Activated CD4-positive, CD25-positive, alpha-beta regulatory T cell treated with anti-CD3 and anti-CD28 coated beads, Interleukin-2, amount 50 U/mL, for 24 hours (primary cell): ENCODE measurements around the gene NDUFB10.
A peak's percentile ranks its signal among the peaks of the same experiment; 100 is the strongest.

ENCODE experiments used
- ATAC-seq, 2 donors: fragments of 150-1000 bp; cut with Tn5 transposase; one replicate each; pipeline ENCODE4 v1.10.0; 2021; ENCODE audit warnings: mild to moderate bottlenecking in 1 of 2, moderate library complexity in 1 of 2

NDUFB10 gene

GRCh38 chr16:2004795-2005517, 45.6 kb downstream of the NDUFB10 start:
- ATAC-seq = no peak

GRCh38 chr16:2005646-2006045, 46.3 kb downstream of the NDUFB10 start:
- ATAC-seq = no peak

GRCh38 chr16:2006317-2006716, 47.0 kb downstream of the NDUFB10 start:
- no peak for ATAC-seq

DNA sequence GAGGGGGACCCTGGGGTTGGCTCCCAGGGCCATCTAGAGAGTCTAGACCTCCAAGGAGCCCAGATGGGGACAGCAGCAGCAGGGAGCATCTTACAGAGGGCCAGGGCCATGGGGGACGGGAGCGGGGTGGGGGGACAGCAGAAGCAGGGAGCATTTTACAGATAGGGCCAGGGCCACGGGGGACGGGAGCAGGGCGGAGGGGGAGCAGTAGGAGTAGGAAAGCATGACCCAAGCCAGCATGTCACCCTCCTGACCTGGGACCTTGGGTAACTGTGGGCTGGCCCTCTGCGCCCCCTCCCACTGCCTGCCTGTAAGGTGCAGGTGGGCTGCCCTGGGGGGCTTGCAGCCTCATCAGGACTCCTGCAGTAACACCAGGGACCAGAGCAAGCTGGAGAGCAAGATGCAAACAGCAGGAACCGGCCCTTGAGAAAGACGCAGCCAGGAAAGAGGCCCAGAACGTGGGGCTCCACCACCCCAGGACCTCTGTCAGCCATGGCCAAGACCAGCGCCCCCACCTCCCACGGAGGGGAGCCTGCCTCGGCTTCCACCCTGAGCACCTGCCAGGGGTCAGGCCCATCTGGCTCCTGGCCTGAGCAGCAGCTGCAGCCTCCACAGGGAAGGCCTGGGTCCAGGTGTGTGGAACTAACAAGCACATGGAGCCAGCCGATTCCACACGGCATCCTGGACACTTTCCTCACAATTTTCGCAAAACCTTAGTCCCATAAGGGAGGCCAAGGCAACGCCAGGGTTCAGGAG, 47.9 kb downstream of the NDUFB10 start:
- no peak for ATAC-seq

DNA sequence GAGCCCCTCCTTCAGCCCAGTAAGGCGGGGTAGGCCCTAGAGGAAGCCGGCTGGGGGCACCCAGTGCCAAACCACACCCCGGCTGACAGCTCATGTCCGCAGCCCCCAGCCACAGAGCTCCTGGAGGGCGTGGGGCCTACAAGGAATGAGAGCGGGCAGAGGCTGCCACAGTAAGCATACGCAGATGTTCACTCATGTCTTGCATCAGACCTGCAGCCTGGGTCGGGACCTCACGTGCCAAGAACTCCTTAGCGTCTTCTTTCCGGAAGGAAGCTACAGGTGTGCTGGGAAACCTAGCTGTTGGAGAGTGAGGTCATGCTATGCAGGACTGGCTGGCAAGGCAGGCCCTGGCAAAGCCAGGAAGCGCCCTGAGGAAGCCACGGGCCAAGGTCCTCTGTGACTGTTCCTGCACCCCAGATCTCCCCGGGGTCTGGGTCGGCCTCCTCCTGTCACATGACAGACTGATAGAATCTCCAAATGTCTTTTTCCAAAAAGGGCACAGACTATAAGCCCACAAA, 48.7 kb downstream of the NDUFB10 start:
- no peak for ATAC-seq

DNA sequence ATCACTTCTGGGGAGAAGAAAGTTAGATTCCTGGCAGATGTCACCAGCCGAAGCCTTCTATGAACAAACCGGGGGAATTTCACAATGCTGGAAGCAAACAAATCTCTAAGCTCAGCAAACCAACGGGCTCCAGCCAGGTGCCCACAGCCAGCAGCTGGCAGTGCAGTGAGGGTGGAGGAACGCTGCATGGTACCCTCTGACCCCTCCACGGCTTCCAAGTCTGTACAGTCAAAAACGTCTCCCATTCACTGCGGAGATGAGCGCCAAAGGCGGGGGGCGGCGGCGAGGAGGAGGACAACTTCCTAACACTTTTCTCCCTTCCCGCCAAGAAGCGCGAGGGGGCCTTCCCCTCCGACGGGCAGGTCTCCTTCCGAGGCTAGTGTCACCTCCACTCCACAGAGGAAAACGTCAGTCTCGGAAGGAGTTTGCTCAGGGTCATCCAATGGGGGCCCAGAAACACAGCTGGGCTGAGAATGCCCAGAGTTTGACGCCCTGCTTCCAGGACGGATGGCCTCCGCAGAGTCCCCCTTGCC, 49.4 kb downstream of the NDUFB10 start:
- ATAC-seq = no peak

DNA sequence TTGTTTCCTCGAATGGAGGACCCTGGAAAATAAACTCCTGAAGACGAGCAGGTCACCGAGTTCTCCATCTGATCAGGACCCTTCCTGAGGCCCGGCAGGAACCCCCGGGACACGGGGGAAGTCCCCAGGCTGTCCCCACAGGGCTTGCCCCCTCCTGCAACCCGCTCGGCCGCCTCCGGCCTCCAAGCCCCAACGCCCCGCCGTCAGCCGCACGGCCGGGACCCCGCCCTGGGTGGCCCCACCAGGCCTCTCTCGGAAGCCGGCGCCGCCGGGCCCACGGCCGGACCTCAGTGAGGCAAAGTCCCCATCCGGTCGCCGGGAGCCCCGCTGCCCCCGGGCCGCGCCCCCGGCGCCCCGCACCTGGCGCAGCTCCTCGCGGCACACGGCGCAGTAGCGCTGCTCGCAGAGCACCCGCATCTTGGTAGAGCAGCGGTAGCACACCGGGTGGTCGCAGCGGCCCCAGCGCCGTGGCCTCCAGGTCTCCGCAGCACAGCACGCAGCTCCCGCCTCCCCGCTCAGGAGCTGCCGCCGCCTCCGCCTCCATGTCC, 49.9 kb downstream of the NDUFB10 start:
- peak; percentile 31 to 50 for ATAC-seq

DNA sequence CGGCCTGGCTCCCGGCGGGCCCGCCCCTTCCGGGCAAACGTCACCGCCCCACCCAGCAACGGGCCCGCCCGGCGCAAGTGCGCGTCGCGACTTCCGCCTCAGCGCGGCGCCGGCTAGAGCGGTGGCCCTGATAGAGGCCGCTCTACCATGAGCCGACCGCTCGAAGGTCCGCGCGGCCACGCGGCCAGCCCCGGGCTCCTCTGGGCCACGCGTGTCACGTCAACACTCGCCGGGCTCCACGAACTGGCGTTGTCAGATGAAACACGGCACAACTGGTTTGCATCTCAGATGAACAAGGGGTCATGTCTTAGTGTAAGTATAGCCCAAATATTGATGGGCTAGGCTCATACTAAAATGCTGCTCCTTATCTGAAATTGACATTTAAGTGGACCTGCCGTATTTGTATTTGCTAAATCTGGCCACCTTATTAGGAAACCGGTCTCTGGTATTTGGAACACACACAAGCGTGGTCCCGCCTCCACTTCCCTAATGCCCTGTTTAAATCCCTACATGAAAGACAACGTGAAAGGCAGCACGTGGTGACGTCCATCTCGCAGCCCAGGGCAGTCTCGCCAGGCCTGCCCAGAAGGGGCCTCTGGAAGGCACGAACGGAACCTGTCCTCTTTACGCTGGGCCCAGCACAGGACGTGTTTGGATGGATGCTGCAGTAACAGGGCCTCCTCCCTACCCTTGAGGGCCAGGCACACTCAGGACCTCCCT, 50.6 kb downstream of the NDUFB10 start, which contains the start of gene ZNF598:
Gene ZNF598, minus strand, starts transcription at position 31 of the 720 bp plus-strand sequence.
- peak; percentile 97 for ATAC-seq
